ENCODE data around the gene WDR88.

WDR88 gene

GRCh38 chr19:33215438-33216197 lies 83.7 kb downstream of the WDR88 start:
- no peak for TF ChIP-seq CTCF (IDR thresholded peaks at IDR 0.05; ENCODE audit: borderline replicate concordance, control extremely low read depth, extremely low read depth, insufficient read depth, missing control alignments)
- no peak for DNase-seq (ENCODE audit: low spot score)
- in situ Hi-C loops (cut with MboI; ENCODE audit: low sequenced_read_pairs, unreplicated experiment) = no loop called here

- no peak for TF ChIP-seq CTCF (IDR thresholded peaks at IDR 0.05; ENCODE audit: borderline replicate concordance, control extremely low read depth, extremely low read depth, insufficient read depth, missing control alignments)
- no peak for DNase-seq (ENCODE audit: low spot score)
- in situ Hi-C loops (cut with MboI; ENCODE audit: low sequenced_read_pairs, unreplicated experiment) = no loop called here
These were observed 84.4 kb downstream of the WDR88 start for GRCh38 chr19:33216198-33216830.

GRCh38 chr19:33217881-33218280 lies 86.0 kb downstream of the WDR88 start:
- no peak for DNase-seq (ENCODE audit: low spot score)
- no peak for TF ChIP-seq CTCF (IDR thresholded peaks at IDR 0.05; ENCODE audit: borderline replicate concordance, control extremely low read depth, extremely low read depth, insufficient read depth, missing control alignments)
- in situ Hi-C loops (cut with MboI; ENCODE audit: low sequenced_read_pairs, unreplicated experiment) = no loop called here

GRCh38 chr19:33219261-33219815 lies 87.4 kb downstream of the WDR88 start:
- in situ Hi-C loops (cut with MboI; ENCODE audit: low sequenced_read_pairs, unreplicated experiment) = no loop called here
- TF ChIP-seq CTCF (IDR thresholded peaks at IDR 0.05; ENCODE audit: borderline replicate concordance, control extremely low read depth, extremely low read depth, insufficient read depth, missing control alignments) = no peak
- no peak for DNase-seq (ENCODE audit: low spot score)

GRCh38 chr19:33220115-33220514 lies 88.2 kb downstream of the WDR88 start:
- no peak for DNase-seq (ENCODE audit: low spot score)
- in situ Hi-C loops (cut with MboI; ENCODE audit: low sequenced_read_pairs, unreplicated experiment) = no loop called here
- no peak for TF ChIP-seq CTCF (IDR thresholded peaks at IDR 0.05; ENCODE audit: borderline replicate concordance, control extremely low read depth, extremely low read depth, insufficient read depth, missing control alignments)

GRCh38 chr19:33220735-33221134 lies 88.8 kb downstream of the WDR88 start:
- in situ Hi-C loops (cut with MboI; ENCODE audit: low sequenced_read_pairs, unreplicated experiment) = no loop called here
- no peak for DNase-seq (ENCODE audit: low spot score)
- TF ChIP-seq CTCF (IDR thresholded peaks at IDR 0.05; ENCODE audit: borderline replicate concordance, control extremely low read depth, extremely low read depth, insufficient read depth, missing control alignments) = no peak
